AG08395 (cell line): ENCODE measurements around the gene TIPRL.
"Not testable (repeated sequence)": the region's sequence is repeated elsewhere in the genome, so short reads cannot be mapped to it uniquely, and the experiment has no call there.

Source experiments
- DNase-seq: peaks from one replicate; pipeline ENCODE4 v3.0.0; 2012; ENCODE audit warnings: mixed read lengths, low spot score

Gene TIPRL

GRCh38 chr1:168159251-168159650 is 19.5 kb upstream of the TIPRL start:
- DNase-seq, result no peak

DNA sequence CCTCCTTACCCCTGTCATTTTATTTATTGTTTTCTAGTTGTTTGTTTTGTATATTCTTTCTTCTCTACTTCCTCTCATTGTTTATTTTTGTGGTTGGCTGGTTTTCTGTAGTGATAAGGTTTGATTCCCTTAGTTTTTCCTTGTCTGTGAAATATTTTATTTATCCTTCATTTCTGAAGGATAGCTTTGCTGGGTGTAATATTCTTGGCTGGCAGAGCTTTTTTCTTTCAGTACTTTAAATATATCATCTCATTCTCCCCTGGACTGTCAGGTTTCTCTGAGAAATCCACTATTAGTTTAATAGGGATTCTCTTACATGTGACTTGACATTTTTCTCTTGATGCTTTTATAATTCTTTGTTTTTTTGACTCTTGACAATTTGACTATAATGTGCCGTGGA is 18.8 kb upstream of the TIPRL start:
- DNase-seq, result no peak

- DNase-seq, result no peak
Measured at GRCh38 chr1:168161459-168161858, 17.3 kb upstream of the TIPRL start.

DNA sequence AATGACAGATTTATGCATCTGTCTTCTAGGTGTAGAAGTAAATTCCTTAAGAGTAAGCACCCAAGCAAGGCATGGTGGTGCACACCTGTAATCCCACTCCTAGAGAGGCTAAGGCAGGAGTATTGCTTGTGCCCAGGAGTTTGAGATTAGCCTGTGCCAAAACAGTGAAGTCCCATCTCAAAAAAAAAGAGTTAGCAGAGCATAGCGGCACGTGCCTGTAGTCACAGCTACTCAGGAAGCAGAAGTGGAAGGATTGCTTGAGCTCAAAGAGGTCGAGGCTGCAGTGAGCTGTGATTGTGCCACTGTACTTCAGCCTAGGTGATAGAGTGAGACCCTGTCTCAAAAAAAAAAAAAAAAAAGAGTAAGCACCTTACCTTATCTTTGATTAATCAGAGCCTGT is 15.1 kb upstream of the TIPRL start:
- no peak for DNase-seq

- DNase-seq, result no peak
Measured at GRCh38 chr1:168164771-168165170, 14.0 kb upstream of the TIPRL start.

GRCh38 chr1:168167806-168168205 is 11.0 kb upstream of the TIPRL start:
- DNase-seq, result no peak

DNA sequence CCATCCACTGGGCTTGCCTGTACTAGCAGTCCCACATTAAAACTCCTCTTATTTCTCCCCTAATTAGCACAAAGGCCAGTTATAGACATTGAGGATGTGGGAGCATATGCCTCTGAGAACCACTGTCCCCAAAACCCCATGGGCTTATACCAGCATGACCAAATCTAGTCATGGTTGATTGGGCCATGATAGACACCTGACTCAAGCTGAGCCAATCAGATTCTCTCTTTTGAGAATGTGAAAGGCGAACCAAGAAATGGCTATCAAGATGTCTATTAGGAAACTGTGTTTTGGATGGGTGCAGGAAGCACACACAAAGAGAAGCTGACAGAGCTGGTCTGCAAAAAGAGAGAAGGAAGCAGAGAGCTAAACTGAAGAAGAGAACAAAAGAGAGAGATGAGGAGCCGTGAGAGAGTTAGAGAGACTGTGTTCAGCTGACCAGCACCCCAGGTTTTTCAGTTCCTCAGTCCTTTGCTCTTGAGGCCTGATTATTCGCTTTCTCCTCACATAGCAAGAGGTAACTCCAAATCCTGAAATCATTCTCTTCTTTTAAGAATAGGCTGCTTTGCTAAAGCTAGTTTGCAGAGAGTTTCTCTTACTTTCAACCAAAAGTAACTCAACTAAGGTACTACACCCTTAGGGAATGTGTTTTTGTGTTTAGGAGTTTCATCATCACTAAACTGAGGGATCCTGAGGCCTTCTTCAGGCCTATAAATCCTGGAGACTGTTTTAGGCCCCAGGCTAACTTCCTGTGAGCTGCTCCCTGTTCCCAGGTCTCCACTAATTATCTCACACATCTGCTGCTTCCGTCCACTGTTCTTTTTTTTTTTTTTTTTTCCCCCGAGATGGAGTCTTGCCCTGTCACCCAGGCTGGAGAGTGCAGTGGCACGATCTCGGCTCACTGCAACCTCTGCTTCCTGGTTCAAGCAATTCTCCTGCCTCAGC is 7.9 kb upstream of the TIPRL start:
- DNase-seq, result no peak

DNA sequence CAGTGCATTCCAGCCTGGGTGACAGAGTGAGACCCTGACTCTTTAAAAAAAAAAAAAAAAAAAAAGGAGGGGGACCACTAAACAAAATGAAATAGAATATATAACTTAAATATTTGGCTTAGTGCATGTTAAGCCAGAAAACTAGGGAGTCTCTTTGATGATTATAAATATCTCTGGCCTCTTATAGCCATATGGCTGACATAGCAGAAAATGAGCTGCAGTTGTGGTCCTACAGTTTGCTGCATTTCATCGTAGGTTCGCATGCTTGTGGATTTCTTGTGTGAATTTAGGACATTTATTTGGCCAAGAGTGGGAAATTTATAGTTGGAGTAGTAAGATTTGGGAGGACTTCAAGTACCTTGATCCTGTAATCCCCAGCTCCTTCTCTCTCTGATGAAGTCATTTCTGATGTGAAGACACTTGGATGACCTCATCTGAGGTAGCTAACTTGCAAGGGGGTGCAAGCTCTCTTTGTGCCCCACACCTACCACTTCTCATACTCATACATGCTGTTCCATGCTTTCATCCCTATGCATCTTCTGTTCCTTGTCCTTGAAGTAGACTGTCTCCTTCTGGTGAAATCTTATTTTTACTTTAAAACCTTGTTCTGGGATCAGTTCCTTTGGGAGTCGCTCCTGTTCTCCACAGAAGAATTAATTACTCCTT is 6.4 kb upstream of the TIPRL start:
- DNase-seq, result no peak

DNA sequence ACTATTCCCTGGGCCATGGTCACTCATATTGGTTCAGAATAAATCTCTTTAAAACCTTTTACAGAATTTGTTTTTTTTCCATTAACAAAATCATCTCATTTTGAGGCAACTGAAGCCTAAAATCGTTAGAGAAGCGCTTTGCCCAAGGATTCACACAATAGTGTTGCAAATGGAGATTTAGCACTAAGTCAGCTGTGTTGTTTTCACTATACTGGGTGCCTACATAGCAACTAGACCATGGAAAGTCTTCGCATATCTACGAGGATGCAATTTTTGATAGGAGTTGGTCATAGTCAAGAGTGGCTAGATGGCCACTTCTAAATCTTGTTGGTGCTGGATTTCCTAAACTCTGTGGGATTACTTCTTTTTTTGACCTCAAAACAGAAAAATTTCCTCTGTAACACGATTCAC is 530 bp upstream of the TIPRL start:
- no peak for DNase-seq

- DNase-seq, result peak; percentile 12
Measured at GRCh38 chr1:168179438-168180147, 831 bp downstream of the TIPRL start.

DNA sequence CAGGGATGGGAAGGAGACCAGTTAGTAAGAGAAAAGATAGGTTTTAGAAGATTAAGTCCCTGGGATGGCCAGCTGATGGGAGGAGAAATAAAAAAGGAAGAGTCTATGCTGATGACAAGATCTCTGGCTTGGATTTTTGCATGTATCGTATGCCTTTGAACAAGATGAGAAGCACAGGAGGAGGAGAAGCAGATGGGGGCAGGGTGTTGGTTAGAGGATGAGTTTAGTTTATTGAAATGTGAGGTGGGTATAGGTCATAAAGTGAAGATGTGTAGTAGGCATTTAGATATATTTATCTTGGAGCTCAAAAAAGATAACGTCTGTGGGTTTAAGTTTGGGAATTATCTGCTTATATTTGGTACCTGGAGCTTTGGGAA is 1.4 kb downstream of the TIPRL start:
- no peak for DNase-seq

GRCh38 chr1:168181063-168181720 is 2.4 kb downstream of the TIPRL start:
- not testable (repeated sequence) for DNase-seq

DNA sequence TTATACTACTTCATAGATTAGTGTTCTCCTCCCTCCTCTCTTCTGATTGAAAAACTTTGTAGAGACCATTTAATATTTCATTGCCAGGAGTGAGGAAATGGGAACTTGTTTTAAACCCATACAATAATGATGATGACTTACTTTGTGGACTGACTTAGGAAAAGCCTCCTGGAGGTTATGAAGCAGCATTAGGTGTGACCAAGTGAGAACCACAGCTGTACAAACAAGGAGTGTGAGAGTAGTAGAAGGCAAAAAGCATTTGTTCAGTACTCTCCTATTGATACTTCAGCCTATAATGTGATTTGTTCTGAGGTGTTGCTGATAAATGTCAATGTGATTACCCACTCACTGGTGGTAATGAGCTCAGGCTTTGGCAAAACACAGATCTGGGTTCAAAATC is 8.4 kb downstream of the TIPRL start:
- no peak for DNase-seq

GRCh38 chr1:168190403-168190802 is 11.6 kb downstream of the TIPRL start:
- no peak for DNase-seq

- DNase-seq, result no peak
Measured at GRCh38 chr1:168195199-168196135, 16.7 kb downstream of the TIPRL start.

DNA sequence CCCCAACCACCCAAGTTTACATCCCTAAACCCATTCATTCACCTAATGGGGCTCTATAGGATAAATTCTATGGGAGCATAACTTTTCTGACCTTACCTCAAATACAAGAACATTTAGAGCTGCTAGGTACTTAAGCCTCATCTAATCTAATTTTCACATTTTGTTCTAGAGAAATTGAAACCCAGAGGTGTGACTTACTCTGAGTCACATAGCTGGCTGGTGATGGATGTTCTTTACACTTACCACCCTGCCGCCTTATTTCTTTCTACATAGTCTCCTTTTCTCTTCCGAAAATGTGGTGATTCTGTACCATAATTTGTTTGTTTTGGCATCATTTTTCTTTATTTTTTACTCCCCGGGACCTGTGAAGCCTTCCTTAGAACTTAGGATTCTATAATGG is 20.3 kb downstream of the TIPRL start:
- DNase-seq, result no peak

DNA sequence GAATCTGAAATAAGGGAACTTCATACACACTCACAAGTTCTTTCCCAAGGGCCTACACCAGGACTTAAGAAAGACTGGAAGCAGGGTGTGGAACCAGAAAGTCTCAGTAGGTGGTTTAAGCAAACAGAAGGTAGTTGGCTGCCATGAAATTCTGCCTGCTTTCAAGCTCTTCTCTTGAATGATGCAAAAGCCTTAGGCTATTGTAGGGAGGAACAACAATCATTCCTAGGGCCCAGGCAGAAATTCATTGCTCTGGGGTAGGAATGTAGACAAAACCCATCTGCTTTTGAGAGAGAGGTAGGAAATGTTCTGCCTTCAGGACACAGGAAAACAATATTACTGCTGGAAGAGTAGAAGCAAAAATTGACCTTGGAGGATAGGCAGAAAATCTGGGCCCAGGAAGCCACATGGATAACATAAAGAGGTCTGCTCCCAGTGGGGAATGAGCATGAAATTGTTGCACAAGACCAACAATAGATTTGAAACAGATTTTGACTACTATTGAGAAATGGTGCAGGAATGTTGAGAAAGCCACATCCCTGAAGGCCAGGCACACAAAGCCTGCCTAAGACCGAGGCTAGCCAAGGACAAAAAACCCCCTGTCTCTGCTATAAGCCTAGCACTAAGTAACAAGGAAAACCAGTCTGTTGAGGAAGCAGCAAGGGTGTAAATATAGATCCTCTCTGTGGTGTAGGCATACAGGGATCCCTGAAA is 24.3 kb downstream of the TIPRL start:
- DNase-seq, result peak; percentile 96

GRCh38 chr1:168206111-168206510 is 27.3 kb downstream of the TIPRL start:
- DNase-seq, result no peak

GRCh38 chr1:168207673-168208072 is 28.9 kb downstream of the TIPRL start:
- not testable (repeated sequence) for DNase-seq

GRCh38 chr1:168210312-168210711 is 31.6 kb downstream of the TIPRL start:
- no peak for DNase-seq
